Ovary (tissue), 9 donors: ENCODE results near the gene GYPC. TPM values are rescaled to one million over a fixed set of nuclear protein-coding genes. Genes with fewer than 3 reads are reported as not detected.
"Not testable (repeated sequence)": the region's sequence is repeated elsewhere in the genome, so short reads cannot be mapped to it uniquely, and the experiment has no call there.

ENCODE experiments used
- DNase-seq, 5 donors: peaks; one replicate each; pipeline ENCODE4 v3.0.0-alpha.2; 2019 to 2020
- H3K27ac ChIP-seq, 2 donors: fragments of 200-600 bp; one replicate each; pipeline versions ENCODE4 v1.5.1 to v1.8.0; 2019 to 2022
- H3K27me3 ChIP-seq: fragments of 200-600 bp; one replicate; pipeline ENCODE4 v1.8.0; 2022
- H3K36me3 ChIP-seq: fragments of 200-600 bp; sonication (generic); one replicate; pipeline ENCODE4 v1.5.1; 2019
- H3K4me1 ChIP-seq: one replicate; pipeline ENCODE4 v1.8.1; 2013; ENCODE audit warnings: mild to moderate bottlenecking, moderate library complexity; ENCODE audit not compliant: insufficient read depth
- H3K4me3 ChIP-seq: fragments of 200-600 bp; sonication (generic); one replicate; pipeline ENCODE4 v1.5.1; 2017
- H3K9me3 ChIP-seq, 2 donors: fragments of 200-600 bp in 1 of 2; sonication (generic) in 1 of 2; one replicate each; pipeline versions ENCODE4 v1.5.1 to v1.8.1; 2013 to 2019; ENCODE audit warnings: mild to moderate bottlenecking in 1 of 2, moderate library complexity in 1 of 2
- EP300 ChIP-seq: sonication (generic); formaldehyde crosslinking; IDR thresholded peaks from one replicate; pipeline ENCODE4 v1.6.1; 2017; ENCODE audit warnings: antibody characterized with exemption
- POLR2A ChIP-seq: fragments of 450-650 bp; IDR thresholded peaks from one replicate; pipeline ENCODE4 v1.6.1; 2017; ENCODE audit warnings: antibody characterized with exemption, mild to moderate bottlenecking, moderate library complexity
- WGBS, 3 donors: extraction: QIAGEN DNeasy Blood & Tissue Kit in 1 of 3; methylation state at CpG; one replicate each; pipeline versions ENCODE4 v1.1.5 to v1.1.7; 2013 to 2017; 5-methylcytosine and 5-hydroxymethylcytosine counted together
- intact Hi-C, 4 donors: fragments of 100-400 bp; cut with DNase I; formaldehyde crosslinking; loops; one replicate each; pipeline versions ENCODE4 v1.11.0 to v1.15.1; 2022 to 2023
- polyA plus RNA-seq, 2 donors: library from polyadenylated mRNA; stranded (reverse); fragments of 200-250 nt in 1 of 2; fragments of 350-450 nt in 1 of 2; fragmentation: Illumina TruSeq in 1 of 2; extraction: RNeasy Lipid Tissue Mini Kit (QIAGEN cat#74804) in 1 of 2; gene quantifications; one replicate each; pipeline ENCODE4 v1.2.3, GENCODE V29; 2013 to 2014
- total RNA-seq, 7 donors: library from RNA; depleted of rRNA in 2 of 7; stranded (reverse); fragments of >200 nt in 2 of 7; fragmentation: NEBNext Ultra II Directional in 3 of 7; extraction: Animal tissue kit (Norgen Biotek cat#: 25700) in 3 of 7; gene quantifications; one replicate each; pipeline versions ENCODE4 v1.1.0 to v1.2.4, GENCODE V29; 2016 to 2023
- TF ChIP-seq, protein P1 (sequence below), 3 donors: fragments of 450-650 bp in 2 of 3; fragments of 200-600 bp in 1 of 3; IDR thresholded peaks; one replicate each; pipeline versions ENCODE4 v1.5.1 to v1.8.0; 2016 to 2022; ENCODE audit warnings: antibody characterized with exemption in 3 of 3, mild to moderate bottlenecking in 1 of 3
- donor health status: DM: no; HTN: no; CAD: no; lungs with moderate emphysema.
- donor health status: DM: no; HTN: no; CAD: no.
- donor health status: Bipolar disorder and iron deficiency.
- donor health status: DM: yes; HTN: yes; CAD: no.
- donor health status: DM: no; HTN: no; CAD: no.
- donor health status: DM: yes; HTN: yes; CAD: no.

GYPC gene
- total and polyA plus RNA-seq, 9 donors: 70.1 to 151 (median 104) TPM

DNA sequence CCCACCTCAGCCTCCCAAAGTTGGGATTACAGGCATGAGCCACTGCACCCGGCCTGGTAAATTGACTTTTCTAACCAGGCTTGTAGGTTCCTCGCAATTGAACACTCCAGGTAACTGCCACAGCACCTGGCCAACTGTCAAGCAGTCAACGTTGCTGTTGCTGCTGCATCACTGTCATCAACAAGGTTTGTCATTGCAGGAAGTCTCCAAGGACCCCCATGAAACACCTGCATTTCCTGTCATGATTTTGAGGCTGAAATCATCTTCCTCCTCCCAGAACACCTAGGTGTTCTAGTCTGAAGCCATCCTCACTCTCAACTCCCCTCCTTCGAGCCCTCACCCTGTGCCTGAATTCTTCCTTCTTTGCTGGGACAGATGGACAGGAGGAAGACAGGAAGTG lies 29.7 kb downstream of the GYPC start:
- no peaks in the 10 kb centered on the region for H3K36me3 ChIP-seq
- intact Hi-C loops: no loop called here
- no peak for DNase-seq
- no peak overlapping the region for H3K27ac ChIP-seq
- TF ChIP-seq, protein P1, sequence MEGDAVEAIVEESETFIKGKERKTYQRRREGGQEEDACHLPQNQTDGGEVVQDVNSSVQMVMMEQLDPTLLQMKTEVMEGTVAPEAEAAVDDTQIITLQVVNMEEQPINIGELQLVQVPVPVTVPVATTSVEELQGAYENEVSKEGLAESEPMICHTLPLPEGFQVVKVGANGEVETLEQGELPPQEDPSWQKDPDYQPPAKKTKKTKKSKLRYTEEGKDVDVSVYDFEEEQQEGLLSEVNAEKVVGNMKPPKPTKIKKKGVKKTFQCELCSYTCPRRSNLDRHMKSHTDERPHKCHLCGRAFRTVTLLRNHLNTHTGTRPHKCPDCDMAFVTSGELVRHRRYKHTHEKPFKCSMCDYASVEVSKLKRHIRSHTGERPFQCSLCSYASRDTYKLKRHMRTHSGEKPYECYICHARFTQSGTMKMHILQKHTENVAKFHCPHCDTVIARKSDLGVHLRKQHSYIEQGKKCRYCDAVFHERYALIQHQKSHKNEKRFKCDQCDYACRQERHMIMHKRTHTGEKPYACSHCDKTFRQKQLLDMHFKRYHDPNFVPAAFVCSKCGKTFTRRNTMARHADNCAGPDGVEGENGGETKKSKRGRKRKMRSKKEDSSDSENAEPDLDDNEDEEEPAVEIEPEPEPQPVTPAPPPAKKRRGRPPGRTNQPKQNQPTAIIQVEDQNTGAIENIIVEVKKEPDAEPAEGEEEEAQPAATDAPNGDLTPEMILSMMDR (IDR thresholded peaks at IDR 0.05): no peak
- no peaks in the 10 kb centered on the region for H3K27me3 ChIP-seq
- no peaks in the 10 kb centered on the region for H3K9me3 ChIP-seq
- no peak overlapping the region for H3K4me3 ChIP-seq
- WGBS, 3 donors: 92 to 93% (median 93%) methylated on average over 4 of the region's 4 CpGs
- no peaks in the 10 kb centered on the region for H3K4me1 ChIP-seq

DNA sequence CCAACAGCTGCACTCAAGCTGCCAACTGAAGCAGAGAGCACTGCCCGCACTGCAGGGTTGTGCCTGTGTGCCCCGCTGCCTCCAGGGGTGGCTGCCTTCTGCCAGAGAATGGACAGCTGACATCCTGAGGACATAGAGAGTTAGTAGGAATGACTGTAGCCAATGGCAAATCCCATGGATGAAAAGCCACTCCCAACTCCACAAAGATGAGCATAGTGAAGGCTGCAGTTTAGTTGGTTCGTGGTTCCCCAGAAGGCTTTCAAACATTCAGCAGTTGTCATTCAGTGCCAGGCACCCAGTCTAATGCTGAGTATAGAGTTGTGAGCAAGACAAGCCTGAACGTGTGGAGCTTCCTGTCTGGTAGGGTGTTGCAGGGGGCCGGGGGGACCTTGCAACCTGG lies 30.3 kb downstream of the GYPC start:
- Histone ChIP-seq H3K4me1 (no peaks in the 10 kb centered on the region), H3K27ac (no peak overlapping the region), H3K36me3 (no peaks in the 10 kb centered on the region), H3K4me3 (no peak overlapping the region), H3K9me3 (no peaks in the 10 kb centered on the region), H3K27me3 (no peaks in the 10 kb centered on the region)
- WGBS, 3 donors: 86 to 94% (median 88%) methylated on average over 5 of the region's 5 CpGs
- TF ChIP-seq EP300 (no peak), POLR2A (no peak)
- TF ChIP-seq, protein P1 (IDR thresholded peaks at IDR 0.05): no peak
- DNase-seq: no peak
- intact Hi-C loops: no loop called here

DNA sequence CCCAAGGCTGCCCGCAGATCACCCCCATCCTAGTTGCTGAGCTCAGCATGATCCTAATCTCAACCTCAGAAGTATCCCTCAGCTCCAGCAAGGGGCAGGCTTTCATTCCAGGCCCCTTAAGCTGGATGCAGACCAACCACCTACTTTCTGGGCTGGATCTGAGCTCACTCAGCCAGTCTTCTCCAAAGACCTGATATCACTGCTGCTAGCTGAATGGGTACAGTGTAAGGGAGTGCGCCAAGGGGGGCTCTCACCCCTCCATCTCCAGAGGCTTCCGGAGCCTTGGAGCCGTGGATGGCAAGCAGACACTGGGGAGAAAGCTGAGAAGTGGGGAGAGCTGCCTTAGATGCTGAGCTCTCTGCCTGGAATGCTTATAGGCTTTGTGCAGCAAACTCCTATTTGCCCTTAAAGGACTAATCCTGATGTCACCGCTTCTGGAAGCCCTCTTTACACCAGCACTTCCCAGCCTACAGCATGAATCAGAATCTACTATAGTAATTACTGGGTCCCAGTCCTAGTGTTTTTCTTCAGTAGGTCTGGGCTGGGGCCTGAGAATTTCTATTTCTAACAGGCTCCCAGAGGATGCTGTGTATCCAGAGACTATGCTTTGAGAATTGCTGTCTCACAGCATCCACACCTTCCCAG lies 31.0 kb downstream of the GYPC start:
- Histone ChIP-seq H3K4me3 (no peak overlapping the region), H3K27me3 (no peaks in the 10 kb centered on the region), H3K36me3 (no peaks in the 10 kb centered on the region), H3K4me1 (no peaks in the 10 kb centered on the region), H3K27ac (no peak overlapping the region), H3K9me3 (no peaks in the 10 kb centered on the region)
- DNase-seq: no peak
- intact Hi-C loops: no loop called here
- TF ChIP-seq, protein P1 (IDR thresholded peaks at IDR 0.05): no peak
- TF ChIP-seq POLR2A: no peak
- TF ChIP-seq EP300: no peak
- WGBS, 3 donors: 93 to 96% (median 95%) methylated on average over 5 of the region's 5 CpGs

DNA sequence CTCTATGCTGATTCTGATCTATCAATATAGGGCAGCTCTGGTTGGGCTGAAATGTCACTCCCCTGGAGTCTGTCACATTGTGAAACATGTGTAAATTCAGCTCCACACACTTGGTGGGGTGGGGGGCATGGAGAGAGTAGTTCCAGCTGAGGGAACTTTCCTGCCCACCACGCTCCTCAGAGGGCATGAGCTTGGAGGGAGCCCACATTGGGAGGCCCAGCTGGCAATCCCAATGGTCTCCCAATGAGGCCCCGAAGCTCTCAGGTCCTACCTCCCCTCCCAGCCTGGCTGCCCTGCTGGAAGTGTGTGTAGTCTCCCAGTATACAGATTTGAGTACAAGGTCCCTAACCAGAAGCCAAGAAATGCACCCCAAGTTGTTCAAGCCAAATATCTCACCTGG lies 31.5 kb downstream of the GYPC start:
- Histone ChIP-seq H3K4me1 (no peaks in the 10 kb centered on the region), H3K4me3 (no peak overlapping the region), H3K27ac (no peak overlapping the region), H3K9me3 (no peaks in the 10 kb centered on the region), H3K36me3 (no peaks in the 10 kb centered on the region), H3K27me3 (no peaks in the 10 kb centered on the region)
- WGBS, 3 donors: 94 to 100% (median 100%) methylated on average over 2 of the region's 2 CpGs
- TF ChIP-seq, protein P1 (IDR thresholded peaks at IDR 0.05): no peak
- TF ChIP-seq POLR2A: no peak
- no peak for TF ChIP-seq EP300
- intact Hi-C loops: no loop called here
- DNase-seq: no peak

DNA sequence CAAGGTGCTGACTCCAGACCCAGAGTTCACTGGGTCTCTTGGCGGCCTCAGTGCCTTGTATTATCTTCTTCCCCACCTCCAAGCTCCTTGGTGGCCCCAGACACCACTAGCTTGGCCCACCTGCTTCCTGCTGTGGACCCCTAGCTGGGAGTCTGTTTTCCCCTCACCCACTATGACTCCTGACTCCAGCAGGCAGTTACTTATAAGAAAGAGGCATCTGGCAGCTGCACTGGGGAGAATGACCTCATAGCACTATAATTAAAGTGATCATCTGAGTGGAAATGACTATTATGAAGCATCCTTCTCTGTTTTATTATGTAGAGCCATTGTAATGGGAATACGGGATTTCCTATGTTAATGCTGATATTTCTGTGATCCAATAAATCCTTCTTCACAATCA lies 32.6 kb downstream of the GYPC start:
- H3K27me3 ChIP-seq, H3K36me3 ChIP-seq, H3K4me1 ChIP-seq, H3K27ac ChIP-seq, DNase-seq, H3K9me3 ChIP-seq, intact Hi-C loops, H3K4me3 ChIP-seq: not testable (repeated sequence)
- WGBS, 3 donors: 83 to 93% (median 91%) methylated on average over 2 of the region's 2 CpGs

DNA sequence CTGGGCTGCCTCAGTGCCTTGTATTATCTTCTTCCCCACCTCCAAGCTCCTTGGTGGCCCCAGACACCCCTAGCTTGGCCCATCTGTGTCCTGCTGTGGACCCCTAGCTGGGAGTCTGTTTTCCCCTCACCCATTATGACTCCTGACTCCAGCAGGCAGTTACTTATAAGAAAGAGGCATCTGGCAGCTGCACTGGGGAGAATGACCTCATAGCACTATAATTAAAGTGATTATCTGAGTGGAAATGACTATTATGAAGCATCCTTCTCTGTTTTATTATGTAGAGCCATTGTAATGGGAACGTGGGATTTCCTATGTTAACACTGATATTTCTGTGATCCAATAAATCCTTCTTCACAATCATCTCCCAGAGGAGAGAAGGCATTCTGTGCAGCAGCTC lies 36.3 kb downstream of the GYPC start:
- H3K36me3 ChIP-seq, H3K27me3 ChIP-seq, DNase-seq, H3K4me3 ChIP-seq, H3K27ac ChIP-seq, intact Hi-C loops, H3K9me3 ChIP-seq, H3K4me1 ChIP-seq: not testable (repeated sequence)
- 41 to 89% (median 51%) methylated on average over 1 of the region's 1 CpG for WGBS, 3 donors

DNA sequence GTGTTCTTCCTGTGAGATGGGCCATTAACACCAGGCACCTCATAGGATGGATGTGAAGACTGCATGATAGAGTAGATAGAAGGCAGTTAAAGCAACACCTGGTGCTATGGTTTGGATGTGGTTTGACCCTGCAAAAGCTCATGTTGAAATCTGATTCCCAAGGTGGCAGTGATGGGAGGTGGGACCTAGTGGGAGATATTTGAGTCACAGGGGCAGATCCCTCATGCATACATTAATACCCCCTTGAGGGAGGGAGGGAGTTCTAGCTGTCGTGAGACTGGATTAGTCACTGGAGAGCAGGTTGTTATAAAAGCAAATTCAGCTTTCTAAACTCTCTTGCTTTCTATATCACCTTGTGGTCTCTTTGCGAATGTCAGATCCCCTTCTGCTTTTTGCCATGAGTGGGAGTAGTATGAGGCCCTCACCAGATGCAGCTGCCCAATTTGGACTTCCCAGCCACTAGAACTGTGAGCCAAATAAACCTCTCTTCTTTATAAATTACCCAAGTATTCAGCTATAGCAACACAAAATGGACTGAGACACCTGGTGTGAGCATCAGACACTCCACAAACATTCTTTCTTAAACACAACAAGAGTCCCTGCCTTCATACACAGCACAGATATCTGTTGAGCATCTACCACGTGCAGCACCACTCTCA lies 37.1 kb downstream of the GYPC start:
- H3K9me3 ChIP-seq, intact Hi-C loops, H3K27ac ChIP-seq, H3K36me3 ChIP-seq, H3K4me1 ChIP-seq, H3K4me3 ChIP-seq, DNase-seq, H3K27me3 ChIP-seq: not testable (repeated sequence)
- 82 to 100% (median 96%) methylated on average over 3 of the region's 3 CpGs for WGBS, 3 donors
